Left ventricle myocardium inferior (tissue), 1 donor: ENCODE measurements around the gene CAMK2D. TPM values are rescaled to one million over a fixed set of nuclear protein-coding genes. Genes with fewer than 3 reads are reported as not detected.

Source experiments
- DNase-seq: peaks from one replicate; pipeline ENCODE4 v3.0.0-alpha.2; 2020
- H3K27ac ChIP-seq: fragments of 200-600 bp; replicated peaks from 2 replicates; pipeline ENCODE4 v1.8.0; 2021
- H3K27me3 ChIP-seq: fragments of 200-600 bp; 2 replicates; pipeline ENCODE4 v1.8.0; 2021; ENCODE audit warnings: low read depth
- H3K36me3 ChIP-seq: fragments of 200-600 bp; 2 replicates; pipeline ENCODE4 v1.8.0; 2021
- H3K4me1 ChIP-seq: fragments of 200-600 bp; 2 replicates; pipeline ENCODE4 v1.8.0; 2021
- H3K4me3 ChIP-seq: fragments of 200-600 bp; 2 replicates; pipeline ENCODE4 v1.8.0; 2021; ENCODE audit warnings: mild to moderate bottlenecking, moderate library complexity
- H3K9me3 ChIP-seq: fragments of 200-600 bp; replicated peaks from 2 replicates; pipeline ENCODE4 v1.8.0; 2021
- intact Hi-C: fragments of 100-400 bp; cut with micrococcal nuclease; formaldehyde crosslinking; loops from one replicate; pipeline ENCODE4 v1.11.0; 2022
- total RNA-seq: library from RNA; stranded (reverse); fragmentation: NEBNext Ultra II Directional; extraction: Animal tissue kit (Norgen Biotek cat#: 25700); gene quantifications from one replicate; pipeline ENCODE4 v1.2.1, GENCODE V29; 2021
- TF ChIP-seq, protein P1 (sequence below): fragments of 200-600 bp; IDR thresholded peaks from 2 replicates; pipeline ENCODE4 v1.8.0; 2021; ENCODE audit warnings: antibody characterized with exemption, mild to moderate bottlenecking, borderline replicate concordance
- donor health status: DM: no; HTN: yes; CAD: no; lungs with severe emphysema.

Gene CAMK2D
- total RNA-seq, 1 donor from 2014 or later: 223 TPM

DNA sequence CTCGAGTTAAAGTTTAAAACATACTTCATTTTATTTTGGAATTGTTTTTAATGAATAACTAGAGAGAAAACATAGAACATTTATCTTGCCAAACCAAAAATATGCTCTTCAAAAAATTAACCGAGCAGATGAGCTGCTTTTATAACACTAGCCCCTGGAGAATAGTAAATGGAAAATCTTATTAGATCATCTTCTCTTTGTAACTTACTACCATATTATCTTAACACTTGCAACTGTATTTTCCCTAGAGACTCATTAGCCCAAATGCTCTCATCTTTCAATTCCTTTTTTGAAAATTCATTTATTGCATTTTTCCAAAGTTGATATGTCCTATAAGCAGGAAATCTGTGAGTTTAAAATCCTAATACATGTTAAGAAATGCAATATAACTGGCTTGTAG lies 143.3 kb downstream of the CAMK2D start:
- H3K4me3 ChIP-seq: no peak overlapping the region
- no peaks in the 10 kb centered on the region for H3K27me3 ChIP-seq
- TF ChIP-seq, protein P1, sequence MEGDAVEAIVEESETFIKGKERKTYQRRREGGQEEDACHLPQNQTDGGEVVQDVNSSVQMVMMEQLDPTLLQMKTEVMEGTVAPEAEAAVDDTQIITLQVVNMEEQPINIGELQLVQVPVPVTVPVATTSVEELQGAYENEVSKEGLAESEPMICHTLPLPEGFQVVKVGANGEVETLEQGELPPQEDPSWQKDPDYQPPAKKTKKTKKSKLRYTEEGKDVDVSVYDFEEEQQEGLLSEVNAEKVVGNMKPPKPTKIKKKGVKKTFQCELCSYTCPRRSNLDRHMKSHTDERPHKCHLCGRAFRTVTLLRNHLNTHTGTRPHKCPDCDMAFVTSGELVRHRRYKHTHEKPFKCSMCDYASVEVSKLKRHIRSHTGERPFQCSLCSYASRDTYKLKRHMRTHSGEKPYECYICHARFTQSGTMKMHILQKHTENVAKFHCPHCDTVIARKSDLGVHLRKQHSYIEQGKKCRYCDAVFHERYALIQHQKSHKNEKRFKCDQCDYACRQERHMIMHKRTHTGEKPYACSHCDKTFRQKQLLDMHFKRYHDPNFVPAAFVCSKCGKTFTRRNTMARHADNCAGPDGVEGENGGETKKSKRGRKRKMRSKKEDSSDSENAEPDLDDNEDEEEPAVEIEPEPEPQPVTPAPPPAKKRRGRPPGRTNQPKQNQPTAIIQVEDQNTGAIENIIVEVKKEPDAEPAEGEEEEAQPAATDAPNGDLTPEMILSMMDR: no peak
- H3K36me3 ChIP-seq: no peaks in the 10 kb centered on the region
- no peaks in the 10 kb centered on the region for H3K9me3 ChIP-seq
- intact Hi-C loops: no loop called here
- DNase-seq: no peak
- H3K27ac ChIP-seq: peak overlapping the region; percentile 71
- peaks cover 70% of the 10 kb centered on the region for H3K4me1 ChIP-seq

DNA sequence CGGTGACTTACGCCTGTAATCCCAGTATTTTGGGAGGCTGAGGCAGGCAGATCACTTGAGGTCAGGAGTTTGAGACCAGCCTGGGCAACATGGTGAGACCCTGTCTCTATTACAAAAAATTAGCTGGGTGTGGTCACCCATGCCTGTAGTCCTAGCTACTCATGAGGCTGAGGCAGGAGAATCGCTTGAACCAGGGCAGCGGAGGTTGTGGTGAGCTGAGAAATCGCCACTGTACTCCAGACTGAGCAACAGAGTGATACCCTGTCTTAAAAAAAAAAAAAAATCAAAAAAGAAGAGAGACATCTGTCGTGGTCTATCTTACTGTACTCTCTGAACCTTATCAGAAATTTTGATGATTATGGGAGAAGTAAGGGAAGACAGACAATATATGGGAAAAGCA lies 144.3 kb downstream of the CAMK2D start:
- H3K4me1 ChIP-seq: peaks cover 76% of the 10 kb centered on the region
- H3K36me3 ChIP-seq: no peaks in the 10 kb centered on the region
- intact Hi-C loops: no loop called here
- TF ChIP-seq, protein P1: no peak
- H3K9me3 ChIP-seq: no peaks in the 10 kb centered on the region
- peak overlapping the region; percentile 71 for H3K27ac ChIP-seq
- DNase-seq: no peak
- H3K27me3 ChIP-seq: no peaks in the 10 kb centered on the region
- H3K4me3 ChIP-seq: no peak overlapping the region

DNA sequence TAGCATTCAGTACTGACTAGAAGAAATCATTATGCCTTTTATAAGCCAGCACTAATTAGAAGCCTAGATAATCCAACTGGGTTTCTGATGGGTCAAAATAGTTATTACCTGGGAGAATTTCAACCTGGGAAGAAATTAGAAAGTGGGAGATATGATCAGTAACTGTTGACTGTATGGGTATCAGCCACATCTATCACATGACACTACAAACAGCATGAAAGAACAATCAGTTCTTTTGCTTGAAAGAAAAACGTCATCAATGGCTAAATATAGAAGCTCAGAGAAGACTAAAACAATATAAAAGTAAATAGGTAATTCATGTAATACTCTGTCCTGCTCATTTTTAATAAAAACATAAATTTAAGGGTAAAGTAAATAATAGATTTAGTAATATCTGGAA lies 145.1 kb downstream of the CAMK2D start:
- intact Hi-C loops: no loop called here
- DNase-seq: no peak
- no peaks in the 10 kb centered on the region for H3K9me3 ChIP-seq
- H3K4me3 ChIP-seq: no peak overlapping the region
- H3K27ac ChIP-seq: peak overlapping the region; percentile 71
- no peaks in the 10 kb centered on the region for H3K36me3 ChIP-seq
- no peaks in the 10 kb centered on the region for H3K27me3 ChIP-seq
- peaks cover 84% of the 10 kb centered on the region for H3K4me1 ChIP-seq
- TF ChIP-seq, protein P1: no peak

DNA sequence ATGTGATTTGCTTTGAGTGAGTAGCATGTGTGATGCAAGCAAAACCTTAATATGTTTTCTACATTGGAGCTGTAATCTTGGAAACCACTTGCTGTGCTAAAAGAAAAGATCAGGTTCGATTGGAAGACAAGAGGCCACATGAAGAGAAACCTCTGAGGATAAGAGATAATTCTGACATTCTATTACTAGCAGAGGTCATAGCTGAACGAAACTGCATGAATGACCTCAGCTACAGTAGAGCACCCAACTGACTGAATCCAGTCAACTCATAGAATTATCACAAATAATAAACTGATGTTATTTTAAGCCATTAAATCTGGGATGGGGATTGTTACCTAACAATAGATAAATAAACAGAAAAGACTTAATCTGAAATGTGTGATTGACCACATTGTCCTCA lies 147.1 kb downstream of the CAMK2D start:
- TF ChIP-seq, protein P1: no peak
- peaks cover 90% of the 10 kb centered on the region for H3K4me1 ChIP-seq
- DNase-seq: no peak
- no peaks in the 10 kb centered on the region for H3K27me3 ChIP-seq
- no peaks in the 10 kb centered on the region for H3K9me3 ChIP-seq
- intact Hi-C loops: no loop called here
- peak overlapping the region; percentile 71 for H3K27ac ChIP-seq
- H3K4me3 ChIP-seq: no peak overlapping the region
- H3K36me3 ChIP-seq: no peaks in the 10 kb centered on the region

DNA sequence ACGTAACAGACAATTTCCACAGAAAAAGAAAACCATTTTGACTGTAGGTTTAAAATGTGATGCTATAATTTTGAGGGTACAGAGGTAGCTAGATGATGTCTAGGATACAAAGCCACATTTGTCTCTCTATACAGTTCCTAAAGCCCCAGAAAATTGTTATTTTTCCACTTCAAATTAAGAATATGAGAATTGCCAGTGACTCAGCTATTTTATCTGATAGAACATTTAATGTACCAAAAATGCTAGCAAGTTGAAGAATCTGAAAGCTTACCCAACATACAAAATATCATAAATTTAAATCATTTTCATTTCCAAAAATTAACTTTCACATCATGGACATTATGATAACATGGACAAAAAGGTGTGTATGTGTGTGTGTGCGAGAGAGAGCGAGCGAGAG lies 148.0 kb downstream of the CAMK2D start:
- Histone ChIP-seq H3K27ac (peak overlapping the region; percentile 71), H3K9me3 (no peaks in the 10 kb centered on the region), H3K27me3 (no peaks in the 10 kb centered on the region), H3K36me3 (peaks cover 7% of the 10 kb centered on the region), H3K4me3 (no peak overlapping the region), H3K4me1 (peaks cover 81% of the 10 kb centered on the region)
- intact Hi-C loops: no loop called here
- no peak for DNase-seq
- TF ChIP-seq, protein P1: no peak

DNA sequence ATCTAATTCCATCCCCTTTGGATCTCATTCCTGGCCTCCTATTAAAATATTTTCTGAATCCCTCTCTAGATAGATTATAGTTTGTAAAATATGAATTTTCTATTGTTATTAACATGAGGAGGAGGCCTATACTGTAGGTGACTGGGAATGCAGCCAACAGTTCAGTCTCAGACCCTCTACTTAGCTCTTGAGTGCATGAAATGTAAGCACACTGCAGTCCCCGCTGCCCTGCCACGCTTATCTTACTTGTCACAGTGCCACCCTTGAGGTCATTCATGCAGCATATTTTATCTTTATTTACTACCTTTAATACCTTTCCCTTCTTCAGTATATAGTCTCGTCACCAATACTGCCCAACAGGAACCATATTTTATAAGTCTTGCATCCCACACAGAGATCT lies 151.0 kb downstream of the CAMK2D start:
- DNase-seq: no peak
- H3K4me3 ChIP-seq: no peak overlapping the region
- intact Hi-C loops: no loop called here
- TF ChIP-seq, protein P1: no peak
- H3K27ac ChIP-seq: peak overlapping the region; percentile 71
- no peaks in the 10 kb centered on the region for H3K9me3 ChIP-seq
- no peaks in the 10 kb centered on the region for H3K27me3 ChIP-seq
- H3K36me3 ChIP-seq: peaks cover 28% of the 10 kb centered on the region
- peaks cover 61% of the 10 kb centered on the region for H3K4me1 ChIP-seq
